HEK293 (cell line): ENCODE data around the gene APOBEC3G.
A peak's percentile ranks its signal among the peaks of the same experiment; 100 is the strongest.

Experiments
- CTCF ChIP-seq: fragments of 450-650 bp; formaldehyde crosslinking; IDR thresholded peaks from 2 replicates; pipeline ENCODE4 v1.5.1; 2016; ENCODE audit warnings: missing biosample characterization, missing genetic modification characterization
- ZBTB10 ChIP-seq: fragments of 450-650 bp; formaldehyde crosslinking; IDR thresholded peaks from 2 replicates; pipeline ENCODE4 v1.5.1; 2016; ENCODE audit warnings: missing biosample characterization, missing genetic modification characterization
- ZBTB26 ChIP-seq: fragments of 450-650 bp; formaldehyde crosslinking; optimal IDR thresholded peaks from 2 replicates; pipeline ENCODE3; 2016; ENCODE audit warnings: missing biosample characterization, mild to moderate bottlenecking, missing genetic modification characterization
- ZNF121 ChIP-seq: fragments of 450-650 bp; formaldehyde crosslinking; IDR thresholded peaks from 2 replicates; pipeline ENCODE4 v1.5.1; 2016; ENCODE audit warnings: missing biosample characterization, missing genetic modification characterization
- ZNF274 ChIP-seq, 2 experiments: fragments of 200-500 bp in 1 of 2; fragments of 450-650 bp in 1 of 2; sonication (Bioruptor generic) in 1 of 2; formaldehyde crosslinking in 1 of 2; IDR thresholded peaks; 2 replicates each; pipeline versions ENCODE4 v1.5.1 to v1.6.1; 2014 to 2016; ENCODE audit warnings: borderline replicate concordance in 1 of 2, inconsistent platforms in 1 of 2, low read length in 1 of 2, missing biosample characterization in 1 of 2, missing genetic modification characterization in 1 of 2
- ZNF280C ChIP-seq: fragments of 450-650 bp; formaldehyde crosslinking; IDR thresholded peaks from 2 replicates; pipeline ENCODE4 v1.5.1; 2016; ENCODE audit warnings: missing biosample characterization, missing genetic modification characterization
- ZNF354C ChIP-seq: fragments of 450-650 bp; formaldehyde crosslinking; IDR thresholded peaks from 2 replicates; pipeline ENCODE4 v1.5.1; 2016; ENCODE audit warnings: missing biosample characterization, missing genetic modification characterization, low read depth, borderline replicate concordance
- ZNF558 ChIP-seq: fragments of 450-650 bp; formaldehyde crosslinking; IDR thresholded peaks from 2 replicates; pipeline ENCODE4 v1.5.1; 2016; ENCODE audit warnings: missing biosample characterization, missing genetic modification characterization
- ZNF580 ChIP-seq: fragments of 450-650 bp; formaldehyde crosslinking; IDR thresholded peaks from 2 replicates; pipeline ENCODE4 v1.5.1; 2016; ENCODE audit warnings: missing biosample characterization, missing genetic modification characterization
- ZNF624 ChIP-seq: fragments of 450-650 bp; formaldehyde crosslinking; IDR thresholded peaks from 2 replicates; pipeline ENCODE4 v1.5.1; 2017; ENCODE audit warnings: missing biosample characterization, missing genetic modification characterization
- ZNF670 ChIP-seq: fragments of 450-650 bp; formaldehyde crosslinking; IDR thresholded peaks from 2 replicates; pipeline ENCODE4 v1.5.1; 2016; ENCODE audit warnings: missing biosample characterization, missing genetic modification characterization, low read depth

GRCh38 chr22:39068033-39068785 lies 8.9 kb upstream of the APOBEC3G start:
- TF ChIP-seq CTCF (tag by site-specific recombination) (0 out of 2 replicates have a peak, but pooled peaks have one; percentile 12), ZNF580 (tag by site-specific recombination) (no peak), ZNF274 (IDR thresholded peaks at IDR 0.05; ENCODE audit: low read length) (no peak), ZNF274 (tag by site-specific recombination; IDR thresholded peaks at IDR 0.05; ENCODE audit: borderline replicate concordance) (no peak), ZNF558 (tag by site-specific recombination) (no peak), ZBTB10 (tag by site-specific recombination) (no peak), ZNF354C (tag by site-specific recombination) (no peak), ZNF624 (tag by site-specific recombination) (no peak), ZNF121 (tag by site-specific recombination) (no peak), ZNF280C (no peak), ZNF670 (no peak), ZBTB26 (no peak)
